ENCODE results near the gene CALML5.

CALML5 gene

DNA sequence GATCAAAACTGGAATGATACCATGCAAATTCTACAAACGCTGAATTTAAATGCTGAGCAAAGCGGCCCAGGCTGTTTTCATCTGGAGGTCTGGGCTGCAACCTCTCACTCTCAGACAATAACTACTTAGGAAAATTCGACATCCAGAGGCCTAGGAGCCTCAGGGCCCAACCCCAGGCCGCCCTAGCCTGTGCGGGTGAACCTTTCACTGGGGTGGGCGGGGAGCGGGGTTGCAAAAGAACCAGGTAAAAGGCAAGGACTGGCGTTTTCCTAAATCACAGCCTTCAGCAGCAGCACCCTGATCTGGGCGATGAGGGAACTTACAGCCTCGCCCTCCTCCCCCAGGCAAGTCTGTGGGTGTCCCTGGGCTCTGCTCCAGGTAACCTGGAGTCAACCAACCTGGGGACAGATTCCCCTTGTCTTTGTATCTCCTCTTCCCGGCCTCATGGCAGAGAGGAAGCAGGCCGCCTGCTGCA lies 33.4 kb downstream of the CALML5 start:
- no peaks in the 10 kb centered on the region; the same call in 1 of the 2 replicates for H3K36me3 ChIP-seq (ENCODE audit: insufficient read depth, low read length)
- no peaks in the 10 kb centered on the region for H4K20me1 ChIP-seq (ENCODE audit: insufficient read depth, low read length, poor library complexity, severe bottlenecking)
- H3F3A ChIP-seq (ENCODE audit: low read depth), result no peaks in the 10 kb centered on the region
- H3K4me3 ChIP-seq (ENCODE audit: low read length, poor library complexity, severe bottlenecking), result no peak overlapping the region
- TF ChIP-seq EZH2phosphoT487 (IDR thresholded peaks at IDR 0.05; ENCODE audit: borderline replicate concordance), result no peak
- TF ChIP-seq, protein P1, sequence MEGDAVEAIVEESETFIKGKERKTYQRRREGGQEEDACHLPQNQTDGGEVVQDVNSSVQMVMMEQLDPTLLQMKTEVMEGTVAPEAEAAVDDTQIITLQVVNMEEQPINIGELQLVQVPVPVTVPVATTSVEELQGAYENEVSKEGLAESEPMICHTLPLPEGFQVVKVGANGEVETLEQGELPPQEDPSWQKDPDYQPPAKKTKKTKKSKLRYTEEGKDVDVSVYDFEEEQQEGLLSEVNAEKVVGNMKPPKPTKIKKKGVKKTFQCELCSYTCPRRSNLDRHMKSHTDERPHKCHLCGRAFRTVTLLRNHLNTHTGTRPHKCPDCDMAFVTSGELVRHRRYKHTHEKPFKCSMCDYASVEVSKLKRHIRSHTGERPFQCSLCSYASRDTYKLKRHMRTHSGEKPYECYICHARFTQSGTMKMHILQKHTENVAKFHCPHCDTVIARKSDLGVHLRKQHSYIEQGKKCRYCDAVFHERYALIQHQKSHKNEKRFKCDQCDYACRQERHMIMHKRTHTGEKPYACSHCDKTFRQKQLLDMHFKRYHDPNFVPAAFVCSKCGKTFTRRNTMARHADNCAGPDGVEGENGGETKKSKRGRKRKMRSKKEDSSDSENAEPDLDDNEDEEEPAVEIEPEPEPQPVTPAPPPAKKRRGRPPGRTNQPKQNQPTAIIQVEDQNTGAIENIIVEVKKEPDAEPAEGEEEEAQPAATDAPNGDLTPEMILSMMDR (conservative IDR thresholded peaks at IDR 0.05; ENCODE audit: low read length), result no peak
- peaks cover 11% of the 10 kb centered on the region for H3K4me1 ChIP-seq (ENCODE audit: insufficient read depth, low read length, poor library complexity, severe bottlenecking)
- H3K27me3 ChIP-seq (ENCODE audit: insufficient read depth, low read length, poor library complexity, severe bottlenecking), result no peaks in the 10 kb centered on the region
- no peak overlapping the region for H3K4me2 ChIP-seq (ENCODE audit: low read depth, low read length, poor library complexity, severe bottlenecking)
- no peaks in the 10 kb centered on the region for H3K9me2 ChIP-seq (replicated peaks; ENCODE audit: low read depth, low read length)
- H3K79me2 ChIP-seq (ENCODE audit: insufficient read depth, low read length), result no peaks in the 10 kb centered on the region
- H2AFZ ChIP-seq (ENCODE audit: low read length), result no peak overlapping the region
- no peaks in the 10 kb centered on the region for H3K9me3 ChIP-seq (ENCODE audit: insufficient read depth, low read depth, low read length)
- H3K9ac ChIP-seq (ENCODE audit: low read depth, low read length, poor library complexity, severe bottlenecking), result no peak overlapping the region

DNA sequence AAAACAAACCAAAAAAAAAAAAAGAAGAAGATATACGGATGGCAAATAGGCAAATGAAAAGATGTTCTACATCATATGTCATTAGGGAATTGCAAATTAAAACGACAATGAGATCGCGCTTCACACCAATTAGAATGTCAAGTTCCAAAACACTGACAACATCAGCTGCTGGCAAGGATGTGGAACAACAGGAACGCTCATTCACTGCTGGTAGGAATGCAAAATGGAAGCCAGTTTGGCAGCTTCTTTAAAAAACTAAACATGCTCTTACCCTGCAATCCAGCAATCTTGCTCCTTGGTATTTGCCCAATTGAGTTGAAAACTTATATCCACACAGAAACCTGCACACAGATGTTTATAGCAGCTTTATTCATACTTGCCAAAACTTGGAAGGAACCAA lies 34.8 kb downstream of the CALML5 start:
- Histone ChIP-seq H2AFZ (ENCODE audit: low read length) (no peak overlapping the region), H3K4me3 (ENCODE audit: low read length, poor library complexity, severe bottlenecking) (no peak overlapping the region), H4K20me1 (ENCODE audit: insufficient read depth, low read length, poor library complexity, severe bottlenecking) (no peaks in the 10 kb centered on the region), H3K4me1 (ENCODE audit: insufficient read depth, low read length, poor library complexity, severe bottlenecking) (peaks cover 11% of the 10 kb centered on the region), H3K9ac (ENCODE audit: low read depth, low read length, poor library complexity, severe bottlenecking) (no peak overlapping the region), H3K36me3 (ENCODE audit: insufficient read depth, low read length) (peaks cover 14% of the 10 kb centered on the region; the same call in 1 of the 2 replicates), H3K27me3 (ENCODE audit: insufficient read depth, low read length, poor library complexity, severe bottlenecking) (no peaks in the 10 kb centered on the region), H3F3A (ENCODE audit: low read depth) (no peaks in the 10 kb centered on the region), H3K9me2 (replicated peaks; ENCODE audit: low read depth, low read length) (no peaks in the 10 kb centered on the region), H3K4me2 (ENCODE audit: low read depth, low read length, poor library complexity, severe bottlenecking) (no peak overlapping the region), H3K79me2 (ENCODE audit: insufficient read depth, low read length) (no peaks in the 10 kb centered on the region), H3K9me3 (ENCODE audit: insufficient read depth, low read depth, low read length) (no peaks in the 10 kb centered on the region)
- TF ChIP-seq EZH2phosphoT487 (IDR thresholded peaks at IDR 0.05; ENCODE audit: borderline replicate concordance), result no peak
- TF ChIP-seq, protein P1 (conservative IDR thresholded peaks at IDR 0.05; ENCODE audit: low read length), result no peak

DNA sequence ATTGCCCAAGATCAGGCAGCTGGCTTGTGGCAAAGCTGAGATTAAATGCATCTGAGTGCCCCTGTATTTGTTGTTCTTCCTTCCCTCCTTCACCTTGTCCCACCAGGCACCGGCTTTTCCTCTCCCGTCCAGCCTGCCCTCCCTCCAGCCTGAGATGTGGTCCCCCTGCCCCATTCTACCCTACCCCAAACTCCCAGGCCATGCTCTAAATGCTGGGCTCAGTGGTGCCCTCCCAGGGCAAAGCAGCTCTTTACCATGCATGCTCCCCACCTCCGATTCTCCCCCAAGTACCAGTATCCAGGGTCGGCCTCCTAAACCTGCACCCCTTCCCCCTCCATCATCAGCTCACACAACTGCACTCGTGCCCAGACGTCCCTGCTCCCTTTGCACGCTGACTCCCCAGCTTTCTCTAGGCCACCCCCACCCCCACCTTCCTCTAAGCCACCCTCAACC lies 36.5 kb downstream of the CALML5 start:
- no peaks in the 10 kb centered on the region for H3K9me2 ChIP-seq (replicated peaks; ENCODE audit: low read depth, low read length)
- no peaks in the 10 kb centered on the region for H4K20me1 ChIP-seq (ENCODE audit: insufficient read depth, low read length, poor library complexity, severe bottlenecking)
- peaks cover 30% of the 10 kb centered on the region; the same call in 1 of the 2 replicates for H3K36me3 ChIP-seq (ENCODE audit: insufficient read depth, low read length)
- H3F3A ChIP-seq (ENCODE audit: low read depth), result no peaks in the 10 kb centered on the region
- no peak overlapping the region for H3K4me2 ChIP-seq (ENCODE audit: low read depth, low read length, poor library complexity, severe bottlenecking)
- H3K79me2 ChIP-seq (ENCODE audit: insufficient read depth, low read length), result no peaks in the 10 kb centered on the region
- H3K9ac ChIP-seq (ENCODE audit: low read depth, low read length, poor library complexity, severe bottlenecking), result no peak overlapping the region
- H3K9me3 ChIP-seq (ENCODE audit: insufficient read depth, low read depth, low read length), result no peaks in the 10 kb centered on the region
- no peak overlapping the region for H3K4me3 ChIP-seq (ENCODE audit: low read length, poor library complexity, severe bottlenecking)
- no peaks in the 10 kb centered on the region for H3K27me3 ChIP-seq (ENCODE audit: insufficient read depth, low read length, poor library complexity, severe bottlenecking)
- no peak for TF ChIP-seq EZH2phosphoT487 (IDR thresholded peaks at IDR 0.05; ENCODE audit: borderline replicate concordance)
- TF ChIP-seq, protein P1 (conservative IDR thresholded peaks at IDR 0.05; ENCODE audit: low read length), result no peak
- no peak overlapping the region for H2AFZ ChIP-seq (ENCODE audit: low read length)
- peaks cover 17% of the 10 kb centered on the region for H3K4me1 ChIP-seq (ENCODE audit: insufficient read depth, low read length, poor library complexity, severe bottlenecking)
